HCT116 (cell line): Measurements from ENCODE around the gene VWA1. TPM values are rescaled to one million over a fixed set of nuclear protein-coding genes. Genes with fewer than 3 reads are reported as not detected.

ENCODE experiments used
- ATAC-seq: fragments of 200-7000 bp; cut with Tn5 transposase; 2 replicates; pipeline ENCODE4 v1.9.1; 2020; ENCODE audit warnings: mild to moderate bottlenecking, moderate library complexity
- BruUV-seq: library from RNA; stranded (reverse); fragments of 400-500 nt; replicated peaks from 2 replicates; lab custom pipeline; 2021; lab: Mats Ljungman, UMichigan
- CTCF ChIA-PET: fragments of 300-600 bp; sonication (Branson Sonifier 250); formaldehyde crosslinking; loops from one replicate; lab custom pipeline; 2021; ENCODE audit warnings: antibody characterized with exemption; lab: Charles Lee
- POLR2A ChIA-PET: fragments of 300-600, 350-600 bp; sonication (Branson Sonifier 250); formaldehyde crosslinking; loops from one replicate; lab custom pipeline; 2021; ENCODE audit warnings: antibody characterized with exemption; lab: Charles Lee
- RAD21 ChIA-PET, 2 experiments: fragments of 300-600 bp; sonication (Branson Sonifier 250); formaldehyde crosslinking; loops; one replicate each; lab custom pipeline; 2023; ENCODE audit warnings: low total read pairs in 2 of 2; ENCODE audit not compliant: uncharacterized antibody in 2 of 2, unreplicated experiment in 2 of 2, low non-redundant PET in 1 of 2; lab: Charles Lee
- DNase-seq: peaks from one replicate; pipeline ENCODE4 v3.0.0-alpha.2; 2010; ENCODE audit warnings: low read depth, low spot score
- H2AFZ ChIP-seq: fragments of 200-600 bp; shearing (Covaris generic), sonication (generic); 2 replicates; pipeline ENCODE4 v1.6.1; 2017; ENCODE audit warnings: low read depth, mixed run types, mixed read lengths, antibody characterized with exemption, low read length; ENCODE audit not compliant: poor library complexity, severe bottlenecking
- H3K27ac ChIP-seq: 2 replicates; pipeline ENCODE4 v1.5.1; 2012; ENCODE audit warnings: low read depth, low read length
- H3K27me3 ChIP-seq: fragments of 200-600 bp; sonication (generic); 2 replicates; pipeline ENCODE4 v1.6.1; 2016; ENCODE audit warnings: mixed run types, low read length, mixed read lengths; ENCODE audit not compliant: insufficient read depth
- H3K36me3 ChIP-seq, 2 experiments: fragments of 200-500 bp in 1 of 2; fragments of 200-600 bp in 1 of 2; sonication (Bioruptor generic) in 1 of 2; sonication (generic) in 1 of 2; 2 replicates each; pipeline versions ENCODE4 v1.5.1 to v1.6.1; 2014 to 2016; ENCODE audit warnings: low read length in 2 of 2, inconsistent platforms in 1 of 2, mixed read lengths in 1 of 2, mixed run types in 1 of 2; ENCODE audit not compliant: insufficient read depth in 2 of 2, control insufficient read depth in 1 of 2
- H3K4me1 ChIP-seq, 2 experiments: fragments of 200-600 bp in 1 of 2; sonication (generic) in 1 of 2; 2 replicates each; pipeline versions ENCODE4 v1.5.1 to v1.6.1; 2012 to 2017; ENCODE audit warnings: low read length in 2 of 2, inconsistent platforms in 1 of 2, mild to moderate bottlenecking in 1 of 2, mixed read lengths in 1 of 2, mixed run types in 1 of 2, moderate library complexity in 1 of 2; ENCODE audit not compliant: insufficient read depth in 2 of 2, control insufficient read depth in 1 of 2
- H3K4me2 ChIP-seq: fragments of 200-600 bp; sonication (generic); 2 replicates; pipeline ENCODE4 v1.6.1; 2017; ENCODE audit warnings: mixed run types, low read length, mixed read lengths
- H3K4me3 ChIP-seq, 2 experiments: fragments of 200-600 bp in 1 of 2; sonication (generic) in 1 of 2; replicated peaks in 1 of 2; 2 replicates each; pipeline ENCODE4 v1.5.1; 2011 to 2016; ENCODE audit warnings: low read length in 2 of 2, control low read depth in 1 of 2, low read depth in 1 of 2, mild to moderate bottlenecking in 1 of 2, mixed read lengths in 1 of 2, mixed run types in 1 of 2
- H3K79me2 ChIP-seq: fragments of 200-600 bp; sonication (generic); 2 replicates; pipeline ENCODE4 v1.6.1; 2017; ENCODE audit warnings: mild to moderate bottlenecking, mixed run types, low read length, moderate library complexity, mixed read lengths; ENCODE audit not compliant: insufficient read depth
- H3K9ac ChIP-seq: fragments of 200-600 bp; sonication (generic); 2 replicates; pipeline ENCODE4 v1.6.1; 2016; ENCODE audit warnings: low read length, mixed read lengths
- H3K9me2 ChIP-seq: fragments of 200-600 bp; sonication (generic), shearing (Covaris generic); 2 replicates; pipeline ENCODE4 v1.6.1; 2017; ENCODE audit warnings: mixed run types, mild to moderate bottlenecking, moderate library complexity; ENCODE audit not compliant: insufficient read depth
- H3K9me3 ChIP-seq, 2 experiments: fragments of 200-500 bp in 1 of 2; fragments of 200-600 bp in 1 of 2; sonication (Bioruptor generic) in 1 of 2; sonication (generic) in 1 of 2; 2 replicates each; pipeline ENCODE4 v1.6.1; 2014 to 2017; ENCODE audit warnings: low read length in 2 of 2, mixed read lengths in 2 of 2, inconsistent platforms in 1 of 2, low read depth in 1 of 2, mild to moderate bottlenecking in 1 of 2, mixed run types in 1 of 2, moderate library complexity in 1 of 2; ENCODE audit not compliant: control insufficient read depth in 1 of 2, insufficient read depth in 1 of 2
- H4K20me1 ChIP-seq: fragments of 200-600 bp; sonication (generic), shearing (Covaris generic); 2 replicates; pipeline ENCODE4 v1.6.1; 2017; ENCODE audit warnings: mixed run types, mild to moderate bottlenecking, moderate library complexity; ENCODE audit not compliant: insufficient read depth
- ATF3 ChIP-seq: IDR thresholded peaks from 2 replicates; pipeline ENCODE4 v1.6.1; 2012
- CEBPB ChIP-seq: IDR thresholded peaks from 2 replicates; pipeline ENCODE4 v1.6.1; 2012; ENCODE audit warnings: low read depth
- CTCF ChIP-seq, 3 experiments: fragments of 200-600 bp in 1 of 3; sonication (generic) in 1 of 3; IDR thresholded peaks in 2 of 3; conservative IDR thresholded peaks in 1 of 3; 2 replicates each; pipeline ENCODE4 v1.5.1; 2012 to 2017; ENCODE audit warnings: low read depth in 2 of 3, low read length in 2 of 3, antibody characterized with exemption in 1 of 3, borderline replicate concordance in 1 of 3, control low read depth in 1 of 3, mild to moderate bottlenecking in 1 of 3, mixed read lengths in 1 of 3, mixed run types in 1 of 3, moderate library complexity in 1 of 3; ENCODE audit not compliant: insufficient read depth in 1 of 3
- EGR1 ChIP-seq: IDR thresholded peaks from 2 replicates; pipeline ENCODE4 v1.6.1; 2012; ENCODE audit warnings: low read depth
- ELF1 ChIP-seq: IDR thresholded peaks from 2 replicates; pipeline ENCODE4 v1.6.1; 2012; ENCODE audit warnings: low read depth, borderline replicate concordance
- EZH2 ChIP-seq: fragments of 200-600 bp; sonication (generic); IDR thresholded peaks from 2 replicates; pipeline ENCODE4 v1.6.1; 2017; ENCODE audit warnings: antibody characterized with exemption, mixed run types
- EZH2phosphoT487 ChIP-seq: fragments of 200-600 bp; IDR thresholded peaks from 2 replicates; pipeline ENCODE4 v1.6.1; 2018; ENCODE audit warnings: antibody characterized with exemption, borderline replicate concordance
- JUND ChIP-seq: IDR thresholded peaks from 2 replicates; pipeline ENCODE4 v1.6.1; 2012
- MAX ChIP-seq: IDR thresholded peaks from 2 replicates; pipeline ENCODE4 v1.6.1; 2012
- RAD21 ChIP-seq: IDR thresholded peaks from 2 replicates; pipeline ENCODE4 v1.6.1; 2012; ENCODE audit warnings: low read depth, mild to moderate bottlenecking
- REST ChIP-seq: IDR thresholded peaks from 2 replicates; pipeline ENCODE4 v1.6.1; 2012; ENCODE audit warnings: low read depth
- SP1 ChIP-seq: IDR thresholded peaks from 2 replicates; pipeline ENCODE4 v1.6.1; 2012; ENCODE audit warnings: low read depth
- TCF7L2 ChIP-seq: IDR thresholded peaks from 2 replicates; pipeline ENCODE4 v1.7.0; 2011; ENCODE audit warnings: borderline replicate concordance, inconsistent platforms; ENCODE audit not compliant: insufficient read depth, insufficient read length; ENCODE audit errors: extremely low read depth
- YY1 ChIP-seq: IDR thresholded peaks from 2 replicates; pipeline ENCODE4 v1.6.1; 2011; ENCODE audit warnings: low read length, low read depth, moderate library complexity, mild to moderate bottlenecking; ENCODE audit not compliant: insufficient replicate concordance; ENCODE audit errors: extremely low read depth
- ZBTB33 ChIP-seq: IDR thresholded peaks from 2 replicates; pipeline ENCODE4 v1.6.1; 2011; ENCODE audit warnings: mild to moderate bottlenecking, low read length, moderate library complexity; ENCODE audit not compliant: insufficient replicate concordance; ENCODE audit errors: extremely low read depth
- ZFX ChIP-seq: fragments of 450-650 bp; IDR thresholded peaks from 2 replicates; pipeline ENCODE4 v1.6.1; 2017
- ZNF274 ChIP-seq: fragments of 200-500 bp; sonication (Bioruptor generic); IDR thresholded peaks from 2 replicates; pipeline ENCODE4 v1.6.1; 2014; ENCODE audit warnings: mild to moderate bottlenecking, low read depth, low read length, inconsistent platforms
- intact Hi-C: fragments of 100-400 bp; cut with micrococcal nuclease; formaldehyde crosslinking; loops from 2 replicates; pipeline ENCODE4 v1.10.0; 2022
- total RNA-seq: library from RNA; stranded (reverse); gene quantifications from one replicate; pipeline ENCODE4 v1.2.1, GENCODE V29; 2021; ENCODE audit not compliant: unreplicated experiment

Gene VWA1
- total RNA-seq, 1 experiment from 2014 or later, result 50.6 TPM

- intact Hi-C loops, result no loop called here
- peaks cover 12% of the 10 kb centered on the region; the same call in 1 of the 2 replicates for H4K20me1 ChIP-seq
- H2AFZ ChIP-seq, result no peak overlapping the region
- POLR2A ChIA-PET, result interaction anchor here (1.4 kb wide), 1 partner anchor 8 kb away, joined by 4 read pairs; the partner anchor contains the start of gene CCNL2
- H3K4me3 ChIP-seq, result no peak overlapping the region
- peaks cover 69% of the 10 kb centered on the region for H3K79me2 ChIP-seq
- no peak overlapping the region for H3K4me2 ChIP-seq
- CTCF ChIA-PET, result no interaction called here
- DNase-seq (no peak), ATAC-seq (no peak)
- peaks cover 71 to 85% of the 10 kb centered on the region in 2 experiments for H3K36me3 ChIP-seq
- BruUV-seq, result no TSS peak
- no peaks in the 10 kb centered on the region for H3K4me1 ChIP-seq
- no peaks in the 10 kb centered on the region for H3K27me3 ChIP-seq
- H3K27ac ChIP-seq, result no peak overlapping the region
- RAD21 ChIA-PET, result no interaction called here
- no peak overlapping the region for H3K9ac ChIP-seq
- no peaks in the 10 kb centered on the region for H3K9me3 ChIP-seq
- H3K9me2 ChIP-seq, result no peaks in the 10 kb centered on the region
- TF ChIP-seq CTCF (IDR thresholded peaks at IDR 0.05 in 2 of 3, conservative IDR thresholded peaks at IDR 0.05 in 1 of 3; ENCODE audit: borderline replicate concordance in 1 of 3, insufficient read depth in 1 of 3, low read depth in 2 of 3, low read length in 2 of 3), result no peak
- no peak for TF ChIP-seq CEBPB
- TF ChIP-seq TCF7L2, result no peak
- no peak for TF ChIP-seq MAX
- no peak for TF ChIP-seq REST
- TF ChIP-seq YY1, result no peak
- no peak for TF ChIP-seq RAD21
- no peak for TF ChIP-seq ZFX
- no peak for TF ChIP-seq EZH2
- TF ChIP-seq ELF1, result no peak
- no peak for TF ChIP-seq JUND
- no peak for TF ChIP-seq ZNF274
- TF ChIP-seq EZH2phosphoT487, result no peak
- TF ChIP-seq SP1, result no peak
- TF ChIP-seq ZBTB33, result no peak
- TF ChIP-seq ATF3, result no peak
- no peak for TF ChIP-seq EGR1
- TF ChIP-seq, all 23 proteins: peak for 0
These were observed 44.3 kb upstream of the VWA1 start for GRCh38 chr1:1391225-1391624.
